ENCODE measurements around the gene PLA2G4F. TPM values are rescaled to one million over a fixed set of nuclear protein-coding genes. Genes with fewer than 3 reads are reported as not detected.

PLA2G4F gene
- total RNA-seq, 1 donor from 2014 or later: not detected

DNA sequence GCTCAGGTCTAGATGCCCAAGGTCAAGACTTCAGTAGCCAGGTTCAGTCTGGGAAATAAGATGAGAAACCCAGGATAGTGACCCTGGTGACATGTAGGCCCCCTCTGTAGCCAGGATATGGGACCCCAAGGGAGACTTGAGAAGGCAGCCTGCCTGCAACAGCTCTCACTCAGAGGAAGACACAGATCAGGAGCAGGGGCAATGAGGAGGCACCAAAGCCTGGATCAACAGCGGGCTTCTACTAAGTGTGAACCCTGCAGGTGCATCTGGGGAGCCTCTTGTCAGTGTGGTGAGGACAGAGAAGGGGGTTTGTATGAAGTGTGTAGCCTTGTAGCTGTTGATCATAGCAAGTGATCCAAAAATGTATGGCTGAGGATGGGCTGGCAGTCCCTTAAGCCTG is 25.4 kb downstream of the PLA2G4F start:
- Mint-ChIP-seq H3K4me3 (no peak overlapping the region), H3K27ac (no peak overlapping the region), H3K36me3 (ENCODE audit: low read depth) (no peaks in the 10 kb centered on the region), H3K9me3 (no peaks in the 10 kb centered on the region), H3K27me3 (ENCODE audit: insufficient read depth) (peaks cover 12% of the 10 kb centered on the region), H3K4me1 (ENCODE audit: low read depth) (peaks cover 5% of the 10 kb centered on the region)
- intact Hi-C loops (cut with micrococcal nuclease): loop anchor here (5.0 kb wide), 1 partner anchor 49 kb away; no protein-coding TSS in a partner anchor
- DNase-seq (ENCODE audit: low spot score): no peak

DNA sequence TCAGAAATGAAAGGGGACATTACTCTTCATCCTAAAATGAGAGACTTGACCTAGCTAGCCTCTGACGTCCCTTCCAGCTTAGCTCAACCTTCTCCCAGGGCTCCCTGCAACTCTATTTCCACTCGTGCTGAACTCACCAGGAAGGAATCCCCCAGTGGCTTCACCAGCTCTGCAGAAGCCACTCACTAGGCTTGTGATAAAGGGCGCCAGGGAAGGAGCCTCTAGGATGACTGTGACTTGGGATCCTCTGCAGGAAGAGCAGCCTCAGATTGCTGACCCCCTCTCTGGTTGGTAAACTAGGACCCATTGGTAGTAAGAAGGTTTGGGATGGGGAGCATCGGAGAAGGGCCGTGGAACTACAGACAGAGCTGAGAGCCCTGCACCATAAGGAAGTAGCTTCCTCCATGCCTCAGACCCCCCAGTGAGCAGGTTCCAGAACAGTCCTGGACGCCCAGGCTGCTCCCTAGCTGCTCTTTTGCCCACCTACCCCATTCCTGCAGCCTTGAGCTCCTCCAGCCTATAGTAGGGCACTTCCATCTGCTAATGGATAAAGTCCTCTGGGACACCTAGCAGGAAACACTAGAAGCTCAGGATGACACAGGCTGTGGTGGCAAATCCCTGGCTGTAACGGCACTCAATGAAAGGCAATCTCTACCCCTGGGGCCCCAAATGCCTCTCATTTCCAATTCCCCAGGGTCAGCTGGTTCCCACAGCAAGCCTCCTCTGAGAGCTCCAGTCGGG is 26.0 kb downstream of the PLA2G4F start:
- intact Hi-C loops (cut with micrococcal nuclease): loop anchor here (5.0 kb wide), 1 partner anchor 48 kb away; no protein-coding TSS in a partner anchor
- no peak overlapping the region for H3K27ac Mint-ChIP-seq
- DNase-seq (ENCODE audit: low spot score): no peak
- peaks cover 5% of the 10 kb centered on the region for H3K4me1 Mint-ChIP-seq (ENCODE audit: low read depth)
- H3K27me3 Mint-ChIP-seq (ENCODE audit: insufficient read depth): peaks cover 12% of the 10 kb centered on the region
- no peak overlapping the region for H3K4me3 Mint-ChIP-seq
- H3K36me3 Mint-ChIP-seq (ENCODE audit: low read depth): no peaks in the 10 kb centered on the region
- no peaks in the 10 kb centered on the region for H3K9me3 Mint-ChIP-seq

GRCh38 chr15:42129364-42129763 is 27.1 kb downstream of the PLA2G4F start:
- Mint-ChIP-seq H3K27ac (no peak overlapping the region), H3K27me3 (ENCODE audit: insufficient read depth) (peaks cover 12% of the 10 kb centered on the region), H3K9me3 (no peaks in the 10 kb centered on the region), H3K36me3 (ENCODE audit: low read depth) (no peaks in the 10 kb centered on the region), H3K4me1 (ENCODE audit: low read depth) (peaks cover 5% of the 10 kb centered on the region), H3K4me3 (no peak overlapping the region)
- intact Hi-C loops (cut with micrococcal nuclease): no loop called here
- no peak for DNase-seq (ENCODE audit: low spot score)

- intact Hi-C loops (cut with micrococcal nuclease): no loop called here
- Mint-ChIP-seq H3K4me1 (ENCODE audit: low read depth) (no peaks in the 10 kb centered on the region), H3K27me3 (ENCODE audit: insufficient read depth) (peaks cover 9% of the 10 kb centered on the region), H3K9me3 (no peaks in the 10 kb centered on the region), H3K4me3 (no peak overlapping the region), H3K27ac (no peak overlapping the region), H3K36me3 (ENCODE audit: low read depth) (no peaks in the 10 kb centered on the region)
- no peak for DNase-seq (ENCODE audit: low spot score)
Observed at GRCh38 chr15:42128476-42128875, 28.0 kb downstream of the PLA2G4F start.

GRCh38 chr15:42123546-42123945 is 32.9 kb downstream of the PLA2G4F start:
- intact Hi-C loops (cut with micrococcal nuclease): no loop called here
- no peaks in the 10 kb centered on the region for H3K9me3 Mint-ChIP-seq
- H3K27me3 Mint-ChIP-seq (ENCODE audit: insufficient read depth): no peaks in the 10 kb centered on the region
- H3K27ac Mint-ChIP-seq: no peak overlapping the region
- no peaks in the 10 kb centered on the region for H3K36me3 Mint-ChIP-seq (ENCODE audit: low read depth)
- no peak for DNase-seq (ENCODE audit: low spot score)
- H3K4me1 Mint-ChIP-seq (ENCODE audit: low read depth): no peaks in the 10 kb centered on the region
- H3K4me3 Mint-ChIP-seq: no peak overlapping the region

GRCh38 chr15:42121682-42122081 is 34.8 kb downstream of the PLA2G4F start:
- H3K4me3 Mint-ChIP-seq: no peak overlapping the region
- H3K27ac Mint-ChIP-seq: no peak overlapping the region
- peaks cover 5% of the 10 kb centered on the region for H3K27me3 Mint-ChIP-seq (ENCODE audit: insufficient read depth)
- intact Hi-C loops (cut with micrococcal nuclease): no loop called here
- no peaks in the 10 kb centered on the region for H3K9me3 Mint-ChIP-seq
- H3K36me3 Mint-ChIP-seq (ENCODE audit: low read depth): no peaks in the 10 kb centered on the region
- no peak for DNase-seq (ENCODE audit: low spot score)
- no peaks in the 10 kb centered on the region for H3K4me1 Mint-ChIP-seq (ENCODE audit: low read depth)

DNA sequence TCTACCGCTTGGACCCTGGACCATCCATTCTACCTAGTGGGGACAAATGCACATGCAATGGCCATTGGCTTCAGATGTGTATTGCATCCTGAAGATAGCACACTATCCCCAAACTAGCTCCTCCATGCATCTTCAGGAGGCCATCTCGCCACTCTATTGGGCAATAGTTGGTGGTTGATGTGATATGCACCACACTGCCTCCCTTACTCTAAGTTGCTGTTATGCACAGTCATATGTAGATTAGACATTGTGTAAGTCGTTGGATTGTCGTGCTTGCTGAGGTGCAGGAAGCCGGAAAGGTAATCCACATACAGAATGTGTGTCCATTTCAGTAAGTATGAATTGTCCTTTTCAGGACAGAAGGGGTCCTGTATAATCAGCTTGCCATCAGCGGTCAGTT is 35.4 kb downstream of the PLA2G4F start:
- Mint-ChIP-seq H3K4me1 (ENCODE audit: low read depth) (no peaks in the 10 kb centered on the region), H3K27me3 (ENCODE audit: insufficient read depth) (peaks cover 5% of the 10 kb centered on the region), H3K36me3 (ENCODE audit: low read depth) (no peaks in the 10 kb centered on the region), H3K9me3 (no peaks in the 10 kb centered on the region), H3K27ac (no peak overlapping the region), H3K4me3 (no peak overlapping the region)
- intact Hi-C loops (cut with micrococcal nuclease): no loop called here
- no peak for DNase-seq (ENCODE audit: low spot score)

DNA sequence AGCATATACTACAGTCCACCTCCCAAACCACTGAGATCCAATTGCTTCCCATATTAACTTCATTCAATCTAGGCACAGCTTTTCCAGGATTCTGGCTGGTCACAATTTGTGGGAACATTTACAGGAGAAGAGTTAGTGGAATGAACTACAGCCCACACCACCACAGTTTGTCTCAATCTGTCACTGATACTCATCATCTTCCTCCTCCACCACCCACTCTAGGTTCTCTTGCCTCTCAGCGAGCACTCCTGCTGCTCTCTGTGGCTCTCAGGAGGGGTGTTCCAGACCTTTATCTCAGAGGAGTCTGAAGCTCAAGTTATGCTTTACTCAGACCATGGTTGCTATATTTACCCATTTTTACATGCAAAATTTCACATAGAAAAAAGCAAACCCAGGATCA is 36.2 kb downstream of the PLA2G4F start:
- no peak for DNase-seq (ENCODE audit: low spot score)
- Mint-ChIP-seq H3K27ac (no peak overlapping the region), H3K4me1 (ENCODE audit: low read depth) (no peaks in the 10 kb centered on the region), H3K9me3 (no peaks in the 10 kb centered on the region), H3K36me3 (ENCODE audit: low read depth) (no peaks in the 10 kb centered on the region), H3K27me3 (ENCODE audit: insufficient read depth) (peaks cover 5% of the 10 kb centered on the region), H3K4me3 (no peak overlapping the region)
- intact Hi-C loops (cut with micrococcal nuclease): no loop called here

- no peak for DNase-seq (ENCODE audit: low spot score)
- no peaks in the 10 kb centered on the region for H3K36me3 Mint-ChIP-seq (ENCODE audit: low read depth)
- H3K4me3 Mint-ChIP-seq: no peak overlapping the region
- H3K9me3 Mint-ChIP-seq: no peaks in the 10 kb centered on the region
- H3K27ac Mint-ChIP-seq: no peak overlapping the region
- H3K4me1 Mint-ChIP-seq (ENCODE audit: low read depth): no peaks in the 10 kb centered on the region
- peaks cover 8% of the 10 kb centered on the region for H3K27me3 Mint-ChIP-seq (ENCODE audit: insufficient read depth)
- intact Hi-C loops (cut with micrococcal nuclease): no loop called here
Observed at GRCh38 chr15:42119446-42119760, 37.0 kb downstream of the PLA2G4F start.

DNA sequence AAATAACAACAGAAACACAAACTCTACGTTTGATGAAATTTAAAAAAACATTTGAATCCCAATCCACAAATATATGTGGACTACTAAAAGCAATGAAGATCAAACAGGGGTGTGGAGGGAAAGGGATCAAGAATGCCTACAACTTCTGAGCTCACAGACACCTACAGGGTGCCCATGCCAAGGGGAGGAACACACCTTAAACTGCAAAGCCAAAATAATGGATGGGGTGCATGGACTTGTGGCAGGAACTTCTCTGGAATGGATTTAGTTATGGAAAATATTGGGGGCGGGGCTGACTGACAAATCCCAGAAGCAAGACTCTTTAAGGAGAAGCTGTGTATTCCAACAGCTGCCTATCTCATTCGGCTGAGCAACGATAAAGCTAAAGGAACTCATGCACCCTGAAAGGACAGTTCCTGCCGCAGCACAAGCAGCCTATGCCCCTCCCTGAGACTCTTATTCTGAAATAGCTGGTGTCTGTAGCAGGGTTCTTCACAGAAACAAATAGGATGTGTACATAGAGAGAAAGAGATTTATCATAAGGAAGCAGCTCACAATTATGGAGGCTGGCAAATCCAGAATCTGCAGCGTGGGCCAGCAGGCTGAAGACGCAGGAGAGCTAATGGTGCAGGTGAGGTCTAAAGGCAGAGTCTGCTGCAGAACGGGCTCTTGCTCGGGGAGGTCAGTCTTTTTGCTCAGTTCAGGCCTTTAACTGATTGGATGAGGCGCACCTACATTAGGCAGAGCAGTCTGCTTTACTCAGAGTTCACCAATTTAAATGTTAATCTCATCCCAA is 37.6 kb downstream of the PLA2G4F start:
- DNase-seq (ENCODE audit: low spot score): no peak
- no peaks in the 10 kb centered on the region for H3K4me1 Mint-ChIP-seq (ENCODE audit: low read depth)
- H3K36me3 Mint-ChIP-seq (ENCODE audit: low read depth): no peaks in the 10 kb centered on the region
- intact Hi-C loops (cut with micrococcal nuclease): no loop called here
- no peak overlapping the region for H3K4me3 Mint-ChIP-seq
- H3K27ac Mint-ChIP-seq: no peak overlapping the region
- no peaks in the 10 kb centered on the region for H3K9me3 Mint-ChIP-seq
- H3K27me3 Mint-ChIP-seq (ENCODE audit: insufficient read depth): peaks cover 9% of the 10 kb centered on the region

- H3K9me3 Mint-ChIP-seq: no peaks in the 10 kb centered on the region
- peaks cover 2% of the 10 kb centered on the region for H3K36me3 Mint-ChIP-seq (ENCODE audit: low read depth)
- intact Hi-C loops (cut with micrococcal nuclease): no loop called here
- peaks cover 10% of the 10 kb centered on the region for H3K27me3 Mint-ChIP-seq (ENCODE audit: insufficient read depth)
- peaks cover 23% of the 10 kb centered on the region for H3K4me1 Mint-ChIP-seq (ENCODE audit: low read depth)
- H3K4me3 Mint-ChIP-seq: no peak overlapping the region
- DNase-seq (ENCODE audit: low spot score): no peak
- no peak overlapping the region for H3K27ac Mint-ChIP-seq
Observed at GRCh38 chr15:42111924-42112323, 44.5 kb downstream of the PLA2G4F start.

DNA sequence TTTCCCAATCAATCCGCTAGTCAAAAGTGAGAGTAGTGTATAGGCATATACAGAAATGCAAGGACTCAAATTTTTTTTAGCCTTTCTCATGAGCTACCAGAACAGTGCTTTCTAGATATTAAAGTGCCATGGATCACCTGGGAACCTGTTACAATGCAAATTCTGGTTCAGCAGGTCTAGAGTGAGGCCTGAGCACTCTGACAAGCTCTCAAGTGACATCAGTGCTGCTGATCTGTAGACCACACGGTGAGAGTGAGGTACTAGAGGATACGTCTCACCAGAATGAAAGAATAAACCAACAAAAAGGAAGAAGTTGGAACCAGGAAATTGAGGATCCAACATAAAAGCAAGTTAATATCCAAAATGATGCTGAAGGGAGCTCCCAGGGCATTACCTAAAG is 46.1 kb downstream of the PLA2G4F start:
- Mint-ChIP-seq H3K9me3 (no peaks in the 10 kb centered on the region), H3K4me3 (no peak overlapping the region), H3K27me3 (ENCODE audit: insufficient read depth) (peaks cover 8% of the 10 kb centered on the region), H3K4me1 (ENCODE audit: low read depth) (peaks cover 23% of the 10 kb centered on the region), H3K27ac (no peak overlapping the region), H3K36me3 (ENCODE audit: low read depth) (peaks cover 2% of the 10 kb centered on the region)
- no peak for DNase-seq (ENCODE audit: low spot score)
- intact Hi-C loops (cut with micrococcal nuclease): no loop called here

DNA sequence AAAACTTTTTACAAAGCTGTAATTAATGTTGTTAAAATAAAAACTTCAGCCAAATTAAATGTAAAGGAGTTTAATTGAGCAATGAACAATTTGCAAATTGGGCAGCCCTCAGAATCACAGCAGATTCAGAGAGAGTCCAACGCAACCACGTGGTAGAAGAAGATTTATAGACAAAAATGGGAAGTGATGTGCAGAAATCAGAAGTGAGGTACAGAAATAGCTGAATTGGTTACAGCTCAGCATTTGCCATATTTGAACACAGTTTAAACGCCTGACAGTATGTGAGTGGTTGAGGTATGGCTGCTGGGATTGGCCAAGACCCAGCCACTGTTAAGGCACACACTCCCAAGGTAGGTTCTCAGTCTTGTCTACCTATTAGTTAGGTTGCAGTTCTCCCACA is 47.6 kb downstream of the PLA2G4F start:
- DNase-seq (ENCODE audit: low spot score): no peak
- intact Hi-C loops (cut with micrococcal nuclease): no loop called here
- Mint-ChIP-seq H3K4me3 (no peak overlapping the region), H3K27me3 (ENCODE audit: insufficient read depth) (peaks cover 4% of the 10 kb centered on the region), H3K4me1 (ENCODE audit: low read depth) (peaks cover 23% of the 10 kb centered on the region), H3K36me3 (ENCODE audit: low read depth) (peaks cover 2% of the 10 kb centered on the region), H3K27ac (no peak overlapping the region), H3K9me3 (no peaks in the 10 kb centered on the region)

All from activated T-helper 1 cell treated with anti-CD3 and anti-CD28 coated beads, Interleukin-12 subunit alpha, Interleukin-12 subunit beta, Interleukin-2, Interleukin-4 antibody, amounts not matched to agents 30 ng/mL and 10 ng/mL and 1 ng/mL, durations not matched to agents 14 hours and 24 hours and 36 hours (primary cell).